Epithelial cell of proximal tubule (primary cell): Measurements from ENCODE around the gene MYBPH. TPM values are rescaled to one million over a fixed set of nuclear protein-coding genes. Genes with fewer than 3 reads are reported as not detected.

Experiments used
- DNase-seq: peaks from one replicate; pipeline ENCODE4 v3.0.0-alpha.2; 2011; ENCODE audit warnings: low read depth
- H3K4me3 ChIP-seq: 2 replicates; pipeline ENCODE4 v1.5.1; 2011; ENCODE audit warnings: low read depth, mild to moderate bottlenecking, low read length
- total RNA-seq: library from RNA; depleted of rRNA; stranded (reverse); fragments of >200 nt; gene quantifications from 2 replicates; pipeline ENCODE4 v1.2.3, GENCODE V29; 2015
- TF ChIP-seq, protein P1 (sequence below): conservative IDR thresholded peaks from 2 replicates; pipeline ENCODE4 v1.5.1; 2012; ENCODE audit warnings: low read depth, mild to moderate bottlenecking, low read length

Gene MYBPH
- total RNA-seq, 1 donor from 2014 or later, result not detected

DNA sequence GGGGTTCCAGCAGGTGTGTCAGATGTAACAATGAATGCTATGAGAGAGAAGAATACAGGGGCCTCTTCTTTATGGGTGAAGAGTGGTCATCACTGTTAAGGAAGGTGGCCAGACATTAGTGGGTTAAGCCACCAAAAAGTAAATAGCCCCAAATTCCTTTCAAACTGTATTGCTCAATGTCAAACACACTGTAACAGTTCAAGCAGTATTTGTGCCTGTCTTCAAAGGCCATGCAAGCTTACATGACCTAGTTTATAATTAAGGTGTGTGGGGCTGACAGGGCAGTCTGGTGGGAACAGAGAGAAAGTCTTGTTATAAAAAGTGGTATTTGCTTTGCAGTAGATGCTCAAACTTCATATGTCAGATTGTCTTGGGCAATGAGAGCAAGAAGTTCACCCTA, 35.4 kb upstream of the MYBPH start:
- no peak for DNase-seq
- TF ChIP-seq, protein P1, sequence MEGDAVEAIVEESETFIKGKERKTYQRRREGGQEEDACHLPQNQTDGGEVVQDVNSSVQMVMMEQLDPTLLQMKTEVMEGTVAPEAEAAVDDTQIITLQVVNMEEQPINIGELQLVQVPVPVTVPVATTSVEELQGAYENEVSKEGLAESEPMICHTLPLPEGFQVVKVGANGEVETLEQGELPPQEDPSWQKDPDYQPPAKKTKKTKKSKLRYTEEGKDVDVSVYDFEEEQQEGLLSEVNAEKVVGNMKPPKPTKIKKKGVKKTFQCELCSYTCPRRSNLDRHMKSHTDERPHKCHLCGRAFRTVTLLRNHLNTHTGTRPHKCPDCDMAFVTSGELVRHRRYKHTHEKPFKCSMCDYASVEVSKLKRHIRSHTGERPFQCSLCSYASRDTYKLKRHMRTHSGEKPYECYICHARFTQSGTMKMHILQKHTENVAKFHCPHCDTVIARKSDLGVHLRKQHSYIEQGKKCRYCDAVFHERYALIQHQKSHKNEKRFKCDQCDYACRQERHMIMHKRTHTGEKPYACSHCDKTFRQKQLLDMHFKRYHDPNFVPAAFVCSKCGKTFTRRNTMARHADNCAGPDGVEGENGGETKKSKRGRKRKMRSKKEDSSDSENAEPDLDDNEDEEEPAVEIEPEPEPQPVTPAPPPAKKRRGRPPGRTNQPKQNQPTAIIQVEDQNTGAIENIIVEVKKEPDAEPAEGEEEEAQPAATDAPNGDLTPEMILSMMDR, result no peak

DNA sequence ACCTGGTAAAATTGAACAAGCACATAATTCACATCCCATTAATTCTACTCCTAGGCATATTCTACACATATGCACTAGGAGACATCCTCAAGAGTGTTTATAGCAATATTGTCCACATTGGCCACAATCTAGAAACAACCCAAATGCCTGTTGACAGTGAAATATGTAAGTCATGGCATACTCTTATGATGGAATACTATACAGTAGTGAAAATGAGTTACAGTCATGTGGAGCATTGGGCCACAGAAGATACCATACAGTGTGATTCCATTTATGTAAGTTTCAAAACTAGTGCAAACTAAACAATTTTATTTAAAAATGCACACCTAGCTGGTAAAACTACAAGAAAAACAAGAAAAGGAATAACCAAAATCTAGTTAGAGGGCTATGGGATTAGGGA, 34.7 kb upstream of the MYBPH start:
- H3K4me3 ChIP-seq, result no peak overlapping the region
- no peak for DNase-seq
- TF ChIP-seq, protein P1, result no peak

More for the DNA sequence above, 35.4 kb upstream of the MYBPH start:
- no peak overlapping the region for H3K4me3 ChIP-seq

- no peak overlapping the region for H3K4me3 ChIP-seq
- TF ChIP-seq, protein P1, result no peak
- DNase-seq, result no peak
Measured at GRCh38 chr1:203208181-203208580, 32.6 kb upstream of the MYBPH start.

DNA sequence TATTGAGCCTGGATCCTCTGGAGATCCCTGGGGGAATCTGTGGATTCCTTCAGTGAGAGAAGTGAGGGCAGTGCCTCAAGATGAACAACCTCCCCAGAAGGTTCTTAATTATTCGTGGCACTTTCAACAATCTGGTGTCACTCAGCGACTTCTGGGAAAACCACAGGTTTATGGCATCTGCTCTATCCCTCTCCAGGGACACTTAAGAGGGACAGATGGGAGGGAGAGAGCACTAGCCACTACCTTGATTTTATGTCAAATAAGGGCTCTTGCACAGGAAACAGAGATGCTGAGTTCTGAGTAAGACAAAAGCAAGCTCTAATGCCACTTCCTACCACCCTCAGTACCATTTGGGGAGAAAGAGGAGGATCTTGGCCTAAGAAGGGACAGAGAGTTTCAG, 32.1 kb upstream of the MYBPH start:
- DNase-seq, result no peak
- TF ChIP-seq, protein P1, result no peak
- no peak overlapping the region for H3K4me3 ChIP-seq

- H3K4me3 ChIP-seq, result no peak overlapping the region
- DNase-seq, result no peak
- TF ChIP-seq, protein P1, result no peak
Measured at GRCh38 chr1:203206129-203206687, 30.6 kb upstream of the MYBPH start.

DNA sequence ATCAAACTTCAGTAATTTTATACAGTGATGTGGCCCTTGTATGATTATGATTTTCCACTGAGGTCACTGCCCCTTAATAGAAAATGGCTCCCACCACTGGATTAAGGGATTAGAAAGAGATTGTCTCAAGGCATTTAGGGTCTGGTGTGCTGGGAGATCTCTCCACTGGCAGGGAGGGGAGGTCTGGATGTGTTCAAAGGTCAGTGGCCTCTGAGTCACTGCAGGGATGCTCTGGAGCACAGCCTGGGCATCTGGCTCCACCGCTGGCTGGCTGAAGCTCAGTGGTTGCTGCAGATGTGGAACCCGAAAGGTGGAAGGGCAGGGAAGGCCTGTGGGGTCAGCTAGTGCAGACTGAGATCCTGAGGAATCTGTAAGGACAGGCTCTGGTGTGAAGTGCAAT, 29.1 kb upstream of the MYBPH start:
- TF ChIP-seq, protein P1, result no peak
- H3K4me3 ChIP-seq, result no peak overlapping the region
- no peak for DNase-seq
